ENCODE data around the gene IL6R. TPM values are rescaled to one million over a fixed set of nuclear protein-coding genes. Genes with fewer than 3 reads are reported as not detected.

The IL6R gene
- polyA plus RNA-seq, 1 experiment = 5.9 TPM

DNA sequence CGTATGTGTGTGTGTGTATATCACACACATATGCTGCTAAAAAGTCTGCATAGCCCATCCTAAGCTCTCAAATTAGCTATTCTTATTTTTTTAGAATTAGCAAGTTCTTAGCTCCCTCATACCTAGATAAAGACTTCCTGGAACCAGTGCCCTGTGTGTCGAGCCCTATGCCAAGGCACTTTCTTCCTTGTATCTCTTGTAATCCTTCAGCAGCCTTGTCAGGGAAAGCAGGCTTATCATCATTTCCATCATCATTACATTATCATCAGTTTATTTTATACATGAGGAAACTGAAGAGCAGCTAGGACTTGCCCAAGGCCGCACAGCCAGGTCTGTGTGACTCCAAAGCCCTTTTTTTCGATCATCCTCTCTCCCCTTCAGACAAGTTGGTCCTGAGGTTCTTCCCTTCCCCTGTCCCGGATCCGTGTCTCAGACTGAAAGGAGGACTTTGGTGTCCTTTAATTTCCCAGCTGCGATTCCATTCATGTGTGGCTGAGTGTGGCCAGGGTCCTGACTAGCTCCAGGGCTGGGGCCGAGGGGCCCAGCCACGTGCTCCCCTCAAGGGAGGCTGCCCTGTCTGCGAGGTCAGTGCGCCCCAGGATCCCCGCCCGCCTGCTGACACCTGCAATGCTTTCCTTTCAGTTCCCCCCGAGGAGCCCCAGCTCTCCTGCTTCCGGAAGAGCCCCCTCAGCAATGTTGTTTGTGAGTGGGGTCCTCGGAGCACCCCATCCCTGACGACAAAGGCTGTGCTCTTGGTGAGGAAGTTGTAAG is 24.9 kb downstream of the IL6R start:
- H3K9me3 ChIP-seq (ENCODE audit: control insufficient read depth, insufficient read depth, low read length) = no peaks in the 10 kb centered on the region
- no peak for DNase-seq (ENCODE audit: low read depth, low spot score)
- POLR2A ChIA-PET = interaction anchor here (1.3 kb wide), 1 partner anchor 11 kb away, joined by 3 read pairs; no protein-coding TSS in a partner anchor
- TF ChIP-seq, protein P1, sequence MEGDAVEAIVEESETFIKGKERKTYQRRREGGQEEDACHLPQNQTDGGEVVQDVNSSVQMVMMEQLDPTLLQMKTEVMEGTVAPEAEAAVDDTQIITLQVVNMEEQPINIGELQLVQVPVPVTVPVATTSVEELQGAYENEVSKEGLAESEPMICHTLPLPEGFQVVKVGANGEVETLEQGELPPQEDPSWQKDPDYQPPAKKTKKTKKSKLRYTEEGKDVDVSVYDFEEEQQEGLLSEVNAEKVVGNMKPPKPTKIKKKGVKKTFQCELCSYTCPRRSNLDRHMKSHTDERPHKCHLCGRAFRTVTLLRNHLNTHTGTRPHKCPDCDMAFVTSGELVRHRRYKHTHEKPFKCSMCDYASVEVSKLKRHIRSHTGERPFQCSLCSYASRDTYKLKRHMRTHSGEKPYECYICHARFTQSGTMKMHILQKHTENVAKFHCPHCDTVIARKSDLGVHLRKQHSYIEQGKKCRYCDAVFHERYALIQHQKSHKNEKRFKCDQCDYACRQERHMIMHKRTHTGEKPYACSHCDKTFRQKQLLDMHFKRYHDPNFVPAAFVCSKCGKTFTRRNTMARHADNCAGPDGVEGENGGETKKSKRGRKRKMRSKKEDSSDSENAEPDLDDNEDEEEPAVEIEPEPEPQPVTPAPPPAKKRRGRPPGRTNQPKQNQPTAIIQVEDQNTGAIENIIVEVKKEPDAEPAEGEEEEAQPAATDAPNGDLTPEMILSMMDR (IDR thresholded peaks at IDR 0.05; ENCODE audit: low read depth, low read length) = no peak
- no peaks in the 10 kb centered on the region for H3K27me3 ChIP-seq (ENCODE audit: control insufficient read depth, insufficient read depth, low read length)
- H3K4me3 ChIP-seq (ENCODE audit: low read depth, low read length) = no peak overlapping the region
- H3K27ac ChIP-seq (ENCODE audit: low read depth, low read length) = no peak overlapping the region
- CTCF ChIA-PET = interaction anchor here (0.6 to 1.7 kb wide), 5 partner anchors 10 to 158 kb away, joined by 3 to 5 read pairs (median 4); no protein-coding TSS in a partner anchor

DNA sequence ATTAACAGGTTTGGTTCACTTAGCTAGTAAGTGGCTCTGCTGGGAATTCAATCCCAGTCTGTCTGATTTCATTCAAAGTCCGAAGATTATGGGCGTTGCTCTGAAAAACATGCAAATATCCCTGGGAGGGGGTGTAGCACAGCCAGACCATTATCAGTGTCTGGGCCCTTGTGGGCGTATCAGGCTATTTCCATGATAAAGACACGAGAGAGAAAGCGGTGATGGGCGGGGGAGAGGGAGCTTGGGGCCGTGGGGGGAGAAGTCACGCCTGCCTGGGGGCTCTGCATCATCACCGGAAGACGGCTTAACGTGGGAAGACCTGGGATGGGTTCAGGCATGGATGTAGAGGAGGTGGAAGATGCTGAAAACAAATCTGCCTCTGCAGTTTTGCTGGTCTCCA is 25.8 kb downstream of the IL6R start:
- ChIA-PET CTCF (interaction anchor here (0.6 to 1.7 kb wide), 5 partner anchors 11 to 159 kb away, joined by 3 to 5 read pairs (median 3); no protein-coding TSS in a partner anchor), POLR2A (interaction anchor here (1.3 to 1.9 kb wide), 2 partner anchors 12 to 14 kb away, joined by 3 to 5 read pairs; no protein-coding TSS in a partner anchor)
- no peaks in the 10 kb centered on the region for H3K9me3 ChIP-seq (ENCODE audit: control insufficient read depth, insufficient read depth, low read length)
- DNase-seq (ENCODE audit: low read depth, low spot score) = no peak
- no peaks in the 10 kb centered on the region for H3K27me3 ChIP-seq (ENCODE audit: control insufficient read depth, insufficient read depth, low read length)
- no peak overlapping the region for H3K4me3 ChIP-seq (ENCODE audit: low read depth, low read length)
- TF ChIP-seq, protein P1 (IDR thresholded peaks at IDR 0.05; ENCODE audit: low read depth, low read length) = no peak
- peak overlapping the region; percentile 4 for H3K27ac ChIP-seq (ENCODE audit: low read depth, low read length)

DNA sequence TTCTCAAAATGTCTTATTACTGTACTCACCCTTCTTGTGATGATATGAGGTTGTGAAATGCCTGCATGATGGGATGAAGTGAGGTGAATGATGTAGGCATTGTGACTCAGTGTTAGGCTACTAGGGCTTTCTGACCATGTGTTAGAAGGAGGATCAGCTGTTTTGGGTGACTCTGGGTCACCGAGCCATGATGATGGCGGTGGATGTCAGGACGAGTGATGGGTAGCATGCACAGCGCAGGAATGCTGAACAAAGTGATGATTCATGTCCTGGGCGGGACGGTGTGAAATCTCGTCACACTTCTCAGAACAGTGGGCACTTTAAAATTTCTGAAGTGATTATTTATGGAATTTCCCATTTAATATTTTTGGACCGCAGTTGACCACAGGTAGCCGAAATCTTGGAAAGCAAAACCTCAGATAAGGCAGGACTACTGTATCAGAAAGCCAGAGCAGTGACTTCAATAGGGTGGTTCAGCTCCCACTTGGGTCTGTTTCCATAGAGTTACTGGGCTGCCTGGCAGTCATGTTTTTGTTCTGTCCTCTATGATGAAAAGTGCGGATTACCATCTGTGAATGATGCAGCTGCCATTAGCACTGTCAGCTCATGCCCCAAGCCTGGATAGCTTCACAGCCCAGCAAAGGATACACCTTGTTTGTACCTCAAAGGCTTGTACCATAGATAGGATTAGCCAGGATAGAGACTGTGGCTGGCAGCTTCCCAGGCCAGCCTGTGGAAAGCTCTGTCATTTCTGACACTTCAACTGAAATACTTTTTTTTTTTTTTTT is 26.6 kb downstream of the IL6R start:
- TF ChIP-seq, protein P1 (IDR thresholded peaks at IDR 0.05; ENCODE audit: low read depth, low read length) = no peak
- H3K4me3 ChIP-seq (ENCODE audit: low read depth, low read length) = no peak overlapping the region
- no peaks in the 10 kb centered on the region for H3K9me3 ChIP-seq (ENCODE audit: control insufficient read depth, insufficient read depth, low read length)
- ChIA-PET POLR2A (interaction anchor here (0.6 to 1.9 kb wide), 3 partner anchors 13 to 1131 kb away, joined by 3 to 6 read pairs (median 5); no protein-coding TSS in a partner anchor), CTCF (interaction anchor here (1.0 kb wide), 1 partner anchor 97 kb away, joined by 3 read pairs; no protein-coding TSS in a partner anchor)
- peak; percentile 79 for DNase-seq (ENCODE audit: low read depth, low spot score)
- peak overlapping the region; percentile 47 for H3K27ac ChIP-seq (ENCODE audit: low read depth, low read length)
- no peaks in the 10 kb centered on the region for H3K27me3 ChIP-seq (ENCODE audit: control insufficient read depth, insufficient read depth, low read length)

DNA sequence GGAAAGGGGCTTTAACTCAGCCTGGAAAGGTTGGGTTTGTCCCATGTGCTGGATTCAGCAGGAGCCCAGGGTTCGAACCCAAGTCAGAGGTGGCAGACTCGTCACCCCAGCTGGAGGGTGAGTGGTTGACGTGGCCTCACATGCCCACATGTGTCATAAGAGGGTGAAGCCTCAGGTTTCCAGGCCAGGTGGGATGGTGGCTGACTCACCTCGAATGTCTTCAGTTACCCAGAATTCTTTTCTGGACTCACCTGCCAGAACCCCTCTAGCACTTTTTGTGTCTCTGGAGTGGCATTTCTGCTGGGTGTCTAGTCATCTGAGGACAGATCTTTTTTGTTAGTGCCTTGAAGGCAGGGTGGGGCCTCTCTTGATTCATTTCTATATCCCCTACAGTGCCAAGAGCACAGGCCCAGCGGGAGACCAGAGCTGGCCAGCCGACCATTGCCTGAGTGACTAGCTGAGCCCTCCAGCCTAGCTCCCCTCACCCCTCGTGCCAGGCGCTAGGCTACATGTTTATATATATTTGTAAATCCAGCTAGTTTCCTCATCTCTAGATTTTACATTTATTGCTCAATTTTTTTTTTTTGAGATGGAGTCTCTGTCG is 28.1 kb downstream of the IL6R start:
- CTCF ChIA-PET = no interaction called here
- no peak for DNase-seq (ENCODE audit: low read depth, low spot score)
- no peaks in the 10 kb centered on the region for H3K27me3 ChIP-seq (ENCODE audit: control insufficient read depth, insufficient read depth, low read length)
- no peak overlapping the region for H3K4me3 ChIP-seq (ENCODE audit: low read depth, low read length)
- TF ChIP-seq, protein P1 (IDR thresholded peaks at IDR 0.05; ENCODE audit: low read depth, low read length) = no peak
- POLR2A ChIA-PET = interaction anchor here (0.7 kb wide), 2 partner anchors 14 to 431 kb away, joined by 3 read pairs; no protein-coding TSS in a partner anchor
- no peak overlapping the region for H3K27ac ChIP-seq (ENCODE audit: low read depth, low read length)
- H3K9me3 ChIP-seq (ENCODE audit: control insufficient read depth, insufficient read depth, low read length) = no peaks in the 10 kb centered on the region
